HG03045 (cell line): Measurements from ENCODE around the gene CAMK1D.
"Not testable (repeated sequence)": the region's sequence is repeated elsewhere in the genome, so short reads cannot be mapped to it uniquely, and the experiment has no call there.

Experiments used
- ATAC-seq: cut with Tn5 transposase; IDR thresholded peaks from one replicate; pipeline ENCODE4 v1.9.1; 2021; ENCODE audit warnings: mild to moderate bottlenecking, moderate library complexity; ENCODE audit not compliant: unreplicated experiment

The CAMK1D gene

DNA sequence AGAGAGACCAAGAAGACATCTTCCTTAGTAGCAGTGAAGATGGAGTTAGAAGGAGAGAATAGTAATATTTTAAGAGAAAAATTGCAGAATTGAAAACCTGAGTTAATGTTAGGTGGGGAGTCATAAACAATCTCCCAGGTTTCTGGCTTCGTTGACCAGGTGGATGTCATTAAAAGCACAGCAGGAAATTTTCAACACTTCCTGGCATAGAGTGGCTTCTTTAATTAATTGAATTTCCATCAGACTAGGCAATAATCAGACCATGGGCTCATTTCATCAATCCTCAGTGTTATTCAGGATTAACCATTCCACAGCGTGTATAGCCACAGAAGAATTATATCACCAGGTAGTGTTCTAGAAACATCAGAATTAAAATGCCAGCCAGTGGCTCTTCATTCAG lies 383.9 kb downstream of the CAMK1D start:
- ATAC-seq, result no peak

DNA sequence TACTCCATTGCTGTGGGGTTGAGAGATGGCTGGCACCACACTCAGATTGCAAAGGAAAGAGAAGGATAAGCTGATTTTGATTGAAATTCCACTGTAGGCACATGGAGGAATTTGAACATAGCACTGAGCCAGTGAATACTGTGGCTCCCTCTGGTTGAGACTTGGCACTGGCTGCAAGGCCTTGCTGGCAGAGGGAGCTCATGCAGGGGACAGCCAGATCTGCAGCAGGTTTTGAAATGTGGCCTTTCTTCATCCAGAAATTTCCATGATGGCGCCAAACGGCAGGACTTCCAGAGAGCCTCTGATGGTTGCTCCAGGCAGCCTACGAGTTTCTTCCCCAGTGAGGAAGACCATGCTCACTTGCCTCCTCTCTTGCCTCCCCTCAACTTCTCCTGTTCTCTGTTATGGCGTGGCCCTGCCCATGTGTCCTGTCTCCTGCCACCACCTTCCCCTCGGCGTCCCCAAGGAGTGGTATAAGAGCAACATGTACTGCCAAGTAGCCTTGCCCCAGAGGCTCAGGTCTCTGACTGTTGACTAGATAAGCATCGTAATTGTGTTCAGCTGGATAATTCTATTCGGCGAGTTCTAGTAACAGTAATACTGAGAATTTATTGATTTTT lies 386.6 kb downstream of the CAMK1D start:
- no peak for ATAC-seq

DNA sequence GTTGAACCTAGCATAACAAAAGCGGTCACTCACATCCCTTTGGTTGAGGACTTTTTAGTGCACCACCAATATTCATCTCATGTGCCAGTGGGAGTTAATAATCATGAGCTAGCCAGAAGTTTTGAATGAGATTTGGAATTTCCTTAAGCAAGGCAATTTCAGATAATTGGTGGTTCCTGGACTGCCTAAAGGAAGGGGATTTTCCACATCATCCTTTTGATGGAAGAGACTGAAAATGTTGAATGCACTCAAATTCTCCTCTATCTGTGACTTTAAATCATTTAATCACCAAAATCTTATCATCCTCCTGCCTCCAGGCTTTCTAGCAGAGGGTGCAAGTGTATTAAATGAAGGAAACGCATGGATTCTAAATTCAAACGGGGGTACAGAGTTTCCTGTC lies 391.5 kb downstream of the CAMK1D start:
- ATAC-seq, result no peak

DNA sequence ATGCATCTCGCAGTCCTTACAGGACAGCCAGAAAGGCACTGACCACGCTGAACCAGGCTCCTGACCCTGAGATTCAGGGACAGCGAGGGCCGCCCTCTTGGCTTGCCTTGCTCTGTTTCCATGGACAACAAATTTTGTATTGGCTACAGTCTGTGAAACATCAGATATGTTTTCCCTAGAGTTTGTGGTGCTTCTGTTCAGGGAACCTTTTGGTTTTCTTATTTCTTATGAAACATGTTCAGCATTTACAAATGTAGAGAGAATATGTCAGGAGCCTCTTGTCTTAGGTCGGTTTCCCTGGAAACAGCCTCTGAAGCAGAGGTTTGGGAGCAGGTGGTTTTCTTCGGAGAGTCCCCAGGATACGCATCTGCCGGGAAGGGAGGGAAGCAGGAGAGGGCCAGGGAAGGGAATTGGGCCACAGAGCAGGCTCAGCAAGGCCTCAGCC lies 392.0 kb downstream of the CAMK1D start:
- ATAC-seq, result no peak

DNA sequence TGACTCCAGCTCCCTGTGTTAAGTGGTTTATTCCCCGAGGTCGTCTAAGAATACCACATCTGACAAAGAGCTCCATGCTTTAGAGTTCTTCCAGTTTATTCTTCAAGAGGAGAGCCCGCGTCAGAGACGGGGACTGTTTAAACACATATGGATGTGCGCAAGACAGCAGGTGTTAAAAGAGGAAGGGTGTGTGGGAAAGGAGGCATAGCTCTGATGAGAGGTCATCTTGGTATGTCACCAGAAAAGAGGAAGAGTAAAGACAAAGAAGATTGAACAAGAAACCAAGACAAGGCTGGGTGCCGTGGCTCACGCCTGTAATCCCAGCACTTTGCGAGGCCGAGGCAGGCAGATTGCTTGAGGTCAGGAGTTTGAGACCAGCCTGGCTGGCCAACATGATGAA lies 393.4 kb downstream of the CAMK1D start:
- no peak for ATAC-seq

DNA sequence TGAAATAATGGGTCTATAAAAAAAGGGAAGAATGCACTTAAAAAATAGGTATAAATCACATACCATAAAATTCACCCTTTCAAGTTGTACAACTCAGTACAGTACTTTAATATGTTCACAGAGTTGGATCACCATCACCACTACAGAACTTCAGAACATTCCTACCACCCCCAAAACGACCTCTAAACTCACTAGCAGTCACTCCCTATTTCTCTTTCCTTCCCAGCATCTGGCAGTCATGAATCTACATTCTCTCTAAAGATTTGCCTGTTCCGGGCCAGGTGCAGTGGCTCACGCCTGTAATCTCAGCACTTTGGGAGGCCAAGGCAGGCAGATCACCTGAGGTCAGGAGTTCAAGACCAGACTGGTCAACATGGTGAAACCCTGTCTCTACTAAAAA lies 394.1 kb downstream of the CAMK1D start:
- not testable (repeated sequence) for ATAC-seq

DNA sequence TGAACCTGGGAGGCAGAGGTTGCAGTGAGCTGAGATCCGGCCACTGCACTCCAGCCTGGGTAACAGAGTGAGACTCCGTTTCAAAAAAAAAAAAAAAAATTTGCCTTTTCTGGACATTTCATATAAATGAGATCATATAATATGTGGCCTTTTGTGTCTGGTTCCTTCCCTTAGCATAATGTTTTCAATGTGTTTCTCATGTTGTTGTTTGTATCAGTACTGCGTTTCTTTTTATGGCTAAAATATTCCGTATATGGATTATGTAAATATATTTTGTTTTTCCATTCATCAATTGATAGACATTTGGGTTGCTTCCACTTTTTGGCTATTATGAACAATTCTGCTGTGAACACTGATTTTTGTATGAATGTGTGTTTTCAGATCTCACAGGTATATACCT lies 394.6 kb downstream of the CAMK1D start:
- ATAC-seq, result no peak

DNA sequence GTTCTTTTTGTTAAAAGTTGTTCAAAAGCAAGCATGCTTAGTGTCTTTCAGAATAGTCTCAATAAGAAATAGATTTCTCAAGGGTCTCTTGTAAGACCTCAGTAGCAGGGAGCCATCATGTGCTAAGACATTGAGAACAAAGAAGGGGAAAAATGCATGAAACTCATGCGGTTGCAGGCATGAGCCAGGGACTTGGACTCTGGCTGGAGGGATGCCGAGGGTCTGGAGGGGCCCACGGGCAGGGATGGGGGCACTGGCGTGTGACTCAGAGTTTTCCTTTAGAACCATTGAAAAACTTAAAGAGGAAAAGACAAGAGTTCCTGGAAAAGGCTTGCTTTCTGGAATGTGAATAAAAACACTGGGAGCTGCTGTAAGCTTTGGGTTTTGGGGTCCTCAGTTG lies 398.8 kb downstream of the CAMK1D start:
- ATAC-seq, result no peak

DNA sequence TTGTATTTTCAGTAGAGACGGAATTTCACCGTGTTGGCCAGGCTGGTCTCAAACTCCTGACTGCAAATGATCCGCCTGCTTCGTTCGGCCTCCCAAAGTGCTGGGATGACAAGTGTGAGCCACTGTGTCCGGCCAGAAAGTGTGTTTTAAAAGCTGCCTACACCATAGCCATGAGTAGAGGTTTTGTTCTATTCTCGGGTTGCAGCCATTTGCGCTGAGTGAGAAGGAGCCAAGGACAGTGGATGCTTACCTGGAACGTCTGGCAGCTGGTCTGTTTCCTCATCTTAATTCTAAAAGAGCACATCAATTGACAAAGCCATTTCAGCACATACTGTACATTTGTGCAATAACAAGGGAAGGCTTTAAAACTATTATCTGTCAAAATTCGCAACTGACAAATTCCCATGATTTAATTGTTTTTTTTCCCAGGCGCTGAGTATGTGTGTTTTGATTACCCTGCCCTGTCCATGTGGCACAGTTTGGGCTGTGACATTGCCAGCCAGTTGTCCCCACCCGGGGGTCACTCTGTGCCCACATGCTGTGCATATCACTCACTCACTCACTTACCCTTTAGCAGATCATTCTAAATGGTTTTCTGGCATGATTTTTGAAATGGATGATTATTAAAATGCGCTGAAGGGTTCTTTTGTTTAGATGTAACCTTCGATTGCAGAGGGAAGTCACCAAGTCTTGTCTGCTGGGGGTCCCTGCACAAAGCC lies 400.6 kb downstream of the CAMK1D start:
- no peak for ATAC-seq

DNA sequence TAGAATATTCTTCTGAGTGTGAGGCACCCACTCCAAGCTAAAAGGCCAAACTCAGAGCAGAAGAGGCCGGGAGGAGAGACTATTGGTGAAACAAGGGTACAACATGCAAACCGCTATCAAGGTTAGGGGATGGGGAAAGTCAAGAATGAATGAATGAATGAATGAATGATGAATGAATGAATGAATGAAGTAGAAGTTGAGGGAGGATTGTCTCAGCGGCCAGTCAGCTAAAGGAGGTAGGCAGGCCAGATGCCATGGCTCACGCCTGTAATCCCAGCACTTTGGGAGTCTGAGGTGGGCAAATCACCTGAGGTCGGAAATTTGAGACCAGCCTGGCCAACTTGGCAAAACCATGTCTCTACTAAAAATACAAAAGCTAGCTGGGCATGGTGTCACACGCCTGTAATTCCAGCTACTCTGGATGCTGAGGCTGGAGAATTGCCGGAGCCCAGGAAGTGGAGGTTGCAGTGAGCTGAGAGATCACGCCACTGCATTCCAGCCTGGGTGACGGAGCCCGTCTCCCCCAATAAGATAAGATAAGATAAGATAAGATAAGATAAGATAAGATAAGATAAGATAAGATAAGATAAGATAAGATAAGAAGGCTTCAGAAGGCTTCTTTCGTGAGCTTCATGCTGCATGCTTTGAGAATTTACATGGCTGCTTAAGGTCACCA lies 401.3 kb downstream of the CAMK1D start:
- ATAC-seq, result no peak

DNA sequence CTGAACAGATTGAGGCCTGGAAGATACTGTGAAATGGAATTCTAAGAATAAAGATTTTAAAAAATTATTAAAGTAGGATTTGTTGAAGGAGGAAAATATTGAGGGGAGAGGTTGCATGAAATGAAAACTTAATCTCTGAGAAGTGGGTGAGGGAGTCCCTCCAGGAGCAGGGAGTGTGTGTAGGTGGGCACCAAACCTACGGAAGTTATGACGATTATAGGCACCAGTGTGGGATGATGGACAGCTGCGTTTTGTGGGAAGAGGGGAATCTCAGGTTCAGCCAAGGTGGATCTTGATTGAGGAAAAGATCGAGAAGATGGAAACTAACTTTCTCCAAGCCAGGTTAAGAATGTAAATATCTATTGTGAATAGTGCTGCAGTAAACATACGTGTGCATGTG lies 405.7 kb downstream of the CAMK1D start:
- ATAC-seq, result no peak

DNA sequence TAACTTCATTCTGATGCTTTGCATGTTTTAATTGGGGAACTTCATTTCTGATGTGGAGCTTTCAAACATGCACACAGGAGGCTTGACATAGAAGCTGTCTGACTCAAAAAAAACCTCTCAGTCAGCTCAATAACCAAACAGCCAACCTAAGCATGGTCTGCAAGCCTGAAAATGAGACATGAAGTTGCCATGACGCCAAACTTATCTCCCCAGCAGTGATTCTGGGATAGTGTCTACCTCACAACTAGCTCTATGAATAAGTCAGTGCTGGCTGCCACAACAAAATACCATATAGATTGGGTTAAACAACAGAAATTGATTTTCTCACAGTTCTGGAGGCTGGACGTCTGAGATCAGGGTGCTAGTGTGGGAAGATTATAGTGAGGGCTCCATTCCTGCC lies 408.0 kb downstream of the CAMK1D start:
- ATAC-seq, result no peak

DNA sequence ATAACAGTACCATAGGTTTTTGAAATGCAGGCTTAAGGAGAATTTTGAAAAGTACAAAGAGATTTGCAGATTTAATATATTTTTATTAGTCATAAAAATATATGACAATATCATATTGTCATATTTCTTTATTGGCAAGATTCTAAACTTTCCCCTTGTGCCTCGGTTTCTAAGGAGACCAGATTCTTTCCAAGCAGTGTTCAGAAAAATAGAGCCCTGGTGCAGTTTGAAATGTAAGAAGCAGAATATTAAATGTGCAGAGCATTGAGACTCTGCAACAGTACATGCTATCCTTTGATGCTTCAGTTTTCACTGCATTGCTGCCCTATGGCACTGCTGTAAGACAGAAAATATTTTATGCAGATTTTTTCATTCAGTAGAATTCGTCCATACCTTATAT lies 408.9 kb downstream of the CAMK1D start:
- ATAC-seq, result no peak

DNA sequence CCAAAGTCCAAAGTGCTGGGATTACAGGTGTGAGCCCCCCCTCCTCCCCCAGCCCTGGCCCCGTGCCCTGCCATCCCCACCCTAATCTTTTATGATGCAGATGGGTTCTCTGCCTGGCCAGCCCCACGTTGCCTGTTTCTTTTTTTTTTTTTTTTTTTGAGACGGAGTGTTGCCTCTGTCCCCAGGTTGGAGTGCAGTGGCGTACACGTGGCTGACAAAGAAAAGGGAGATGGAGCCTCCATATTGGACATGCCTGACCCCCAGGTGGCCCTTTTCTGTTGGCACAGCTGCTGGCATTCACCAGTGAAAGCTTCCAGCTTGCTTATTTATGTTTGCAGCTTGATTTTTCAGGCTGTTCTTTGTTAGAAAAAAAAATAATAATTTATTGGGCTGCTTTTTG lies 416.9 kb downstream of the CAMK1D start:
- ATAC-seq, result no peak

DNA sequence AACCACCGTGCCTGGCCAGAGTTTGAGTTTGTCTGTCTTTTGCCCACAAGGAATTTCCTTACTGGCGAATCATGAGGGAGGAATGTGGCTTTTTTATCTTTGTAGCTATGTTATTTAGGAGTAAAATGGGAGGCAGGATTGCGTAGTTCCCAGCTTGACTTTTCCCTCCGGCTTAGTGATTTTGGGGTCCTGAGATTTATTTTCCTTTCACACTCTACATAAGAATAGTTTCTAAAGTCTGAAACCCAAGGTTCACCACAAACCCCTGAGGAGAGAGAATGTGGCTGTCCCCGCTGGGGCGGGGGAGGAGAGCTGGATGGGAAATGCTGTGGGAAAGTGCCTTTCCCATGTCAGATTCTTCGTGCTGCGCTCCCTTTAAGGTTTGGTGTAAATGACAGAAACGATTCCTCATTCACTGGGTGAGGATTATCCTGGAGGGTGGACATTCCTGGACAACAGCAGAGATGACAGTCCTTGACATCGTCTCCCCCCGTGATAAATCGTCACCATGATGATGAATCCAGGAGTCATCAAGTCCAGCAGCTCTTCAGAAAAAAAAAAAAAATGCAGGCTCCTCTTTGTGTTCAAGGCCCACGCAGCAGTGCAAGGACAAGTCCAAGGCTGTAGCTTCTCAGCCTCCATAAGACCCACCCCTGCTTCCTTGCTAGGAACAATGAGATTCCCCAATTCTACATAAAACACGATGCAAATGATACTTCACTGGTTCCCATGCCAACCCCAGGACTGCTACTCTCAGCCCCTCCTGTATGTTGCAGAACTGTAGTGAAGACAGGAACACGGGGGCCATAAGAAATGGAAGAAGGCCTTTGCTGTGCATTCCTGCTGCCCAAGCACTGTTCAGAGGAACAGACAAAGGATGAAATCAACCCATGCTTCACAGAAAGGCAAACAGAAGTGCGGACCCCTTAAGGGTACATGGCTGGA lies 419.1 kb downstream of the CAMK1D start:
- no peak for ATAC-seq

DNA sequence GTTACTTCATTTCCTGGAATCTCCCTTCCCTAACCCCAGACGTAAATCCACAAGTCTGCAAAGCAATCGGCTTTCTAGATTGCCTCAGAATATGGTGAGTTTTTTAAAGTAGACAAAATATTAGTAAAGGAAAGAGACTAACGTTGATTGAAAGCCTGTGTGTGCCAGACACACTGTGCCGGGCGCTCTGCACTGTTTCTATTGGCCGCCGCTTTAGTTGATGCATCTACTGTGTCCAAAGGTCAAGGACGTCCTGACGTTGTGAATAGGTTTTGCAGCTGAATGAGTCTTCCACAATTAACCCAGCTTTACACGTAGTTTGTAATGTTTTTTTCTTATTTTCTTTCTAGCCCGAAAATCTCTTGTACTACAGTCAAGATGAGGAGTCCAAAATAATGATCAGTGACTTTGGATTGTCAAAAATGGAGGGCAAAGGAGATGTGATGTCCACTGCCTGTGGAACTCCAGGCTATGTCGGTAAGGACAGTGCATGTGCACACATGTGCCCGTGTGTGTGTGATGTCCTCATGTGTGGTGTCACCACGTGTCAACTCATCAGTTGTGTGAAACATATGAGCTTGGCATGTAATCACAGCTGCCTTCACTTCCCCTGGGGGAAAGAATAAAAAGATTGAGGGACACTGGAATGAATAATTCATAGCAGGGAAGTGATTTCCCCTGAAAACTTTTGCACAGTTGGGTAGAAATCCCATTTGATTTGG lies 420.1 kb downstream of the CAMK1D start:
- ATAC-seq, result no peak

DNA sequence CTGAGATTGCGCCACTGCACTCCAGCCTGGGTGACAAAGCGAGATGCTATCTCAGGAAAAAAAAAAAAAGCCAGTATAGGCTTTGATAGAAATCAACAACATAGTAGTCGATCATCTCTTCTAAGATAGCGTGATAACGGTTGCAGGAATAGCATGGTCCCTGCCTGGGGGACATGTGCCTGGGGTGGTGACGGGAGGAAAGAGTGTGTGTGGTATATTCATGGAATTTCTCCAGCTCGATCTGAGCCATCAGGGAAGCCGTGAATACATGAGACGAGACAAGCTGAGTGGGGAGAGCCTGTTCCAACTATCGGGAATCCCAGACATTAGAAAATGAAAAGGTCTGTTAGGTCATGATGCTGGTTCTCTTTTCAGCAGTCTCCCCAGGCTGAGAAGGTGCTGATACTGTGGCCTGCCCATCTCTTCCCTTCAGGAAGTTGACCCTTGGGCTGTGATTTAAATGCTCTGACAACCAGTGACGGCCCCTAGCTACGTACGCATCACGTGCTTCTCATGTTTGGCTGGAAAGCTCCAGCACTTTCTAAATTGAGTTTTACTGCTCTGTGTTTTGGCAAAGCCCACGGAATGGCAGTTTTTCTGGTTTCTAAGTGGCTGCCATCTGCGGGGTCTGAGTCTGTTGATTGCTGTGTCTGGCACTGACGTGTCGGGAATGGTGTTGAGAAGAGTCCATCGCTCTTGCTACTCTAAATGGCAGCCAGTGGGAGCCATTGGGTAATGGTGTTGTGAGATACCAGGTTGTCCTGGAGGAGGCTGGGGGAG lies 422.8 kb downstream of the CAMK1D start:
- ATAC-seq, result no peak

DNA sequence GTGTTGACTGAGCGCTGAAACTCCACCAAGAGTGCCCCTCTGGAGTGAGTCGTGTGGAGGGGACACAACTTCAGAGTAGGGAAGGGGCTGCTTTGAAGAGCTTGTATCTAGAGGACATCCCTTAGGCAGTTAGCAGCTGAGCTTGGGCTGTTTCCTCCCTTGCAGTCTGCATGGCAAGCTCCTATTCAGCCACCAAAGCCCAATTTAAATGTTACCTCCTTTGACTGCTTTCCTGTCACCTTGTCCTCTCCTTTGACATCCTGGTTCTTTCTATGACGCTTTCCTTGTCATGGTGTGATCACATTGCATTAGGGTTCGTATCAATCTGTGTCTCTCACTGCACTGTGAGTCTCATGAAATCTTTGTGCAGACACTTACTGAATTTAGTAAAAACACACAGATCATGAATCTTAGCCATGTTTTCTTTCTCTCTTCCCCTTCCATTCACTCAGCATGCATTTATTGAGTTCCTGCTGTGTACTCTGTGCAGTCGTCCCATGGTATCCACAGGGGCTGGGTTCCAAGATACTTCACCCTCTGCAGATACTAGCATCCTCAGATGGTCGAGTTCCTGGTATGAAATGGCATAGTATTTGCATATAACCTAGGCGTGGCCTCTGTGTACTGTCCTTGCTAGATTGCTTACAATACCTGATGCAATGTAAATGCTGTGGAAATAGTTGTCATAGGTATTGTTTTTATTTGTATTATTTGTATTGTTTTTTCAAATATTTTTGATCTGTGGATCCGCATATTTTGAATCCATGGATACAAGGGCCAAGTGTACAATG lies 423.6 kb downstream of the CAMK1D start:
- no peak for ATAC-seq
